Endothelial cell of umbilical vein (primary cell): ENCODE measurements around the gene CNTFR.

Source experiments
- POLR2A ChIP-seq: IDR thresholded peaks from 2 replicates; pipeline ENCODE4 v1.6.1; 2012; ENCODE audit warnings: low read depth, mild to moderate bottlenecking, control low read depth, low read length
- TF ChIP-seq, protein P1 (sequence below), 2 donors: IDR thresholded peaks; 1 replicate in 1 of 2; 2 replicates in 1 of 2; pipeline ENCODE4 v1.5.1; 2011; ENCODE audit warnings: low read length in 2 of 2, mild to moderate bottlenecking in 2 of 2, moderate library complexity in 2 of 2, control low read depth in 1 of 2, inconsistent platforms in 1 of 2, low read depth in 1 of 2; ENCODE audit not compliant: insufficient read depth in 1 of 2; ENCODE audit errors: extremely low read depth in 1 of 2

DNA sequence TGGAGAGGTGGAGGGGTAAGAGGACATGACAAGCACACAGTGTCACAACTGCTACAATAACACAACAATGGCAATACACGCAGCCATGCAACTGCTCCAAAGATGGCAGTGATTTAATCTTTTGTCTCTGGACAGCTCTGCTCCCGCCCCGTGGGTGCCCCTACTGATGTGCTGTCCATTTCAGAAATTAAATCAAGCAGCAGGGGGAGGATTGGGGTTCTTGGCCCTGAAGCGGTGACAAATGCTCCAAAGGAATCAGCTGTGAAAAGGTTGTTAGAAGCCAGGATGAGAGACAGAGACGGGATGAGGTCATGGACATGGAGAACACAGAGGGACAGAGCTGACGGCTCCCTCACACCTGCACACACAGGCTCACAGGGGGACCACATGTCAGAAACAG lies 22.6 kb downstream of the CNTFR start:
- TF ChIP-seq, protein P1, sequence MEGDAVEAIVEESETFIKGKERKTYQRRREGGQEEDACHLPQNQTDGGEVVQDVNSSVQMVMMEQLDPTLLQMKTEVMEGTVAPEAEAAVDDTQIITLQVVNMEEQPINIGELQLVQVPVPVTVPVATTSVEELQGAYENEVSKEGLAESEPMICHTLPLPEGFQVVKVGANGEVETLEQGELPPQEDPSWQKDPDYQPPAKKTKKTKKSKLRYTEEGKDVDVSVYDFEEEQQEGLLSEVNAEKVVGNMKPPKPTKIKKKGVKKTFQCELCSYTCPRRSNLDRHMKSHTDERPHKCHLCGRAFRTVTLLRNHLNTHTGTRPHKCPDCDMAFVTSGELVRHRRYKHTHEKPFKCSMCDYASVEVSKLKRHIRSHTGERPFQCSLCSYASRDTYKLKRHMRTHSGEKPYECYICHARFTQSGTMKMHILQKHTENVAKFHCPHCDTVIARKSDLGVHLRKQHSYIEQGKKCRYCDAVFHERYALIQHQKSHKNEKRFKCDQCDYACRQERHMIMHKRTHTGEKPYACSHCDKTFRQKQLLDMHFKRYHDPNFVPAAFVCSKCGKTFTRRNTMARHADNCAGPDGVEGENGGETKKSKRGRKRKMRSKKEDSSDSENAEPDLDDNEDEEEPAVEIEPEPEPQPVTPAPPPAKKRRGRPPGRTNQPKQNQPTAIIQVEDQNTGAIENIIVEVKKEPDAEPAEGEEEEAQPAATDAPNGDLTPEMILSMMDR (IDR thresholded peaks at IDR 0.05; ENCODE audit: extremely low read depth in 1 of 2, insufficient read depth in 1 of 2, low read depth in 1 of 2, low read length in 2 of 2) = no peak
- no peak for TF ChIP-seq POLR2A
